H9 (cell line): ENCODE measurements around the gene PEMT. TPM values are rescaled to one million over a fixed set of nuclear protein-coding genes. Genes with fewer than 3 reads are reported as not detected.

Source experiments
- DNase-seq: peaks from one replicate; pipeline ENCODE4 v3.0.0-alpha.2; 2017
- H2AFZ ChIP-seq: one replicate; pipeline ENCODE4 v1.6.1; 2013; ENCODE audit warnings: mild to moderate bottlenecking, low read length, control low read depth, moderate library complexity
- H2AK5ac ChIP-seq: 2 replicates; pipeline ENCODE4 v1.6.1; 2013; ENCODE audit warnings: low read length, control low read depth, mixed read lengths; ENCODE audit not compliant: insufficient read length
- H2BK120ac ChIP-seq: one replicate; pipeline ENCODE4 v1.6.1; 2013; ENCODE audit warnings: low read depth, mild to moderate bottlenecking, low read length, control low read depth, inconsistent platforms; ENCODE audit not compliant: poor library complexity, severe bottlenecking
- H2BK12ac ChIP-seq: 2 replicates; pipeline ENCODE4 v1.6.1; 2013; ENCODE audit warnings: low read length, control low read depth, mixed read lengths, low read depth; ENCODE audit not compliant: insufficient read length
- H2BK15ac ChIP-seq: 2 replicates; pipeline ENCODE4 v1.6.1; 2013; ENCODE audit warnings: low read depth, low read length, control low read depth
- H2BK20ac ChIP-seq: one replicate; pipeline ENCODE4 v1.6.1; 2013; ENCODE audit warnings: low read depth, mild to moderate bottlenecking, low read length, control low read depth, inconsistent platforms; ENCODE audit not compliant: poor library complexity, severe bottlenecking
- H2BK5ac ChIP-seq: 2 replicates; pipeline ENCODE4 v1.6.1; 2013; ENCODE audit warnings: low read length, control low read depth, mixed read lengths; ENCODE audit not compliant: insufficient read length
- H3K14ac ChIP-seq: 2 replicates; pipeline ENCODE4 v1.6.1; 2013; ENCODE audit warnings: low read length, control low read depth; ENCODE audit not compliant: insufficient read depth
- H3K18ac ChIP-seq: 2 replicates; pipeline ENCODE4 v1.6.1; 2013; ENCODE audit warnings: low read depth, mild to moderate bottlenecking, mixed read lengths, low read length, control low read depth; ENCODE audit not compliant: insufficient read length
- H3K23ac ChIP-seq: 2 replicates; pipeline ENCODE4 v1.6.1; 2013; ENCODE audit warnings: low read length, control low read depth, mixed read lengths, low read depth; ENCODE audit not compliant: insufficient read length
- H3K23me2 ChIP-seq: 2 replicates; pipeline ENCODE4 v1.6.1; 2013; ENCODE audit warnings: low read depth, mild to moderate bottlenecking, mixed read lengths, low read length, control low read depth; ENCODE audit not compliant: insufficient read length, poor library complexity, severe bottlenecking
- H3K27ac ChIP-seq: 2 replicates; pipeline ENCODE4 v1.5.1; 2013; ENCODE audit warnings: low read length, control low read depth, mixed read lengths, low read depth; ENCODE audit not compliant: insufficient read length
- H3K27me3 ChIP-seq: 2 replicates; pipeline ENCODE4 v1.6.1; 2013; ENCODE audit warnings: low read length, control low read depth, inconsistent platforms; ENCODE audit not compliant: insufficient read depth
- H3K4ac ChIP-seq: 2 replicates; pipeline ENCODE4 v1.6.1; 2013; ENCODE audit warnings: low read depth, mild to moderate bottlenecking, control low read depth, inconsistent platforms, low read length, moderate library complexity
- H3K4me1 ChIP-seq: 2 replicates; pipeline ENCODE4 v1.6.1; 2013; ENCODE audit warnings: low read length, control low read depth, inconsistent platforms; ENCODE audit not compliant: insufficient read depth
- H3K4me2 ChIP-seq: 2 replicates; pipeline ENCODE4 v1.6.1; 2013; ENCODE audit warnings: low read length, control low read depth, mixed read lengths; ENCODE audit not compliant: insufficient read length, insufficient read depth
- H3K56ac ChIP-seq: 2 replicates; pipeline ENCODE4 v1.6.1; 2013; ENCODE audit warnings: low read depth, mild to moderate bottlenecking, mixed read lengths, low read length, control low read depth; ENCODE audit not compliant: insufficient read length
- H3K79me1 ChIP-seq: 2 replicates; pipeline ENCODE4 v1.6.1; 2013; ENCODE audit warnings: low read depth, mild to moderate bottlenecking, moderate library complexity, low read length, control low read depth, inconsistent platforms; ENCODE audit not compliant: insufficient read depth, poor library complexity, severe bottlenecking
- H3K79me2 ChIP-seq: 2 replicates; pipeline ENCODE4 v1.6.1; 2013; ENCODE audit warnings: low read length, control low read depth, inconsistent platforms; ENCODE audit not compliant: insufficient read depth
- H3K9ac ChIP-seq: 2 replicates; pipeline ENCODE4 v1.6.1; 2013; ENCODE audit warnings: low read length, control low read depth, mixed read lengths; ENCODE audit not compliant: insufficient read length; ENCODE audit errors: extremely low read depth
- H3K9me3 ChIP-seq: one replicate; pipeline ENCODE4 v1.6.1; 2013; ENCODE audit warnings: low read depth, low read length, inconsistent platforms; ENCODE audit not compliant: control insufficient read depth
- H3T11ph ChIP-seq: one replicate; pipeline ENCODE4 v1.6.1; 2013; ENCODE audit warnings: mild to moderate bottlenecking, low read length, control low read depth, inconsistent platforms
- H4K20me1 ChIP-seq: one replicate; pipeline ENCODE4 v1.6.1; 2013; ENCODE audit not compliant: control insufficient read depth, insufficient read length, insufficient read depth
- H4K5ac ChIP-seq: 2 replicates; pipeline ENCODE4 v1.6.1; 2013; ENCODE audit warnings: low read depth, mild to moderate bottlenecking, mixed read lengths, low read length, control low read depth; ENCODE audit not compliant: insufficient read length
- H4K8ac ChIP-seq: replicated peaks from 2 replicates; pipeline ENCODE4 v1.6.1; 2013; ENCODE audit warnings: low read length, control low read depth, mixed read lengths, low read depth; ENCODE audit not compliant: insufficient read length
- H4K91ac ChIP-seq: 2 replicates; pipeline ENCODE4 v1.6.1; 2013; ENCODE audit warnings: low read depth, mild to moderate bottlenecking, moderate library complexity, mixed read lengths, low read length, control low read depth; ENCODE audit not compliant: insufficient read length
- H3K27ac Mint-ChIP-seq, 3 experiments: 2 replicates in 2 of 3; 3 replicates in 1 of 3; pipeline ENCODE4 v1.8.0; 2020 to 2021; ENCODE audit warnings: mixed read lengths in 3 of 3, mild to moderate bottlenecking in 1 of 3, moderate library complexity in 1 of 3
- H3K27me3 Mint-ChIP-seq: 2 replicates; pipeline ENCODE4 v1.8.0; 2021; ENCODE audit warnings: low read depth, mild to moderate bottlenecking, moderate library complexity, mixed read lengths
- H3K36me3 Mint-ChIP-seq, 3 experiments: 2 replicates in 2 of 3; 3 replicates in 1 of 3; pipeline ENCODE4 v1.8.0; 2020 to 2021; ENCODE audit warnings: low read depth in 3 of 3, mixed read lengths in 3 of 3; ENCODE audit not compliant: insufficient read depth in 1 of 3
- H3K4me1 Mint-ChIP-seq, 2 experiments: 2 replicates each; pipeline ENCODE4 v1.8.0; 2020; ENCODE audit warnings: mixed read lengths in 2 of 2
- H3K4me3 Mint-ChIP-seq, 2 experiments: 2 replicates in 1 of 2; 3 replicates in 1 of 2; pipeline ENCODE4 v1.8.0; 2020 to 2021; ENCODE audit warnings: mild to moderate bottlenecking in 2 of 2, mixed read lengths in 2 of 2, moderate library complexity in 1 of 2
- H3K9me3 Mint-ChIP-seq, 2 experiments: 2 replicates in 1 of 2; 3 replicates in 1 of 2; pipeline ENCODE4 v1.8.0; 2020; ENCODE audit warnings: mild to moderate bottlenecking in 2 of 2, mixed read lengths in 2 of 2, moderate library complexity in 1 of 2
- CTCF ChIP-seq: fragments of 200-600 bp; sonication (generic); conservative IDR thresholded peaks from 3 replicates; pipeline ENCODE4 v1.8.0; 2021; ENCODE audit warnings: antibody characterized with exemption, mild to moderate bottlenecking
- WGBS: extraction: QIAGEN DNeasy Blood & Tissue Kit; methylation state at CpG from one replicate; pipeline ENCODE4 v1.1.7; 2013; ENCODE audit warnings: missing lambda C conversion rate, low lambda C conversion rate, mixed read lengths; ENCODE audit not compliant: insufficient read length; ENCODE audit errors: extremely low coverage; 5-methylcytosine and 5-hydroxymethylcytosine counted together
- total RNA-seq: library from RNA; stranded (reverse); gene quantifications from 2 replicates; pipeline ENCODE4 v1.2.1, GENCODE V29; 2021

The PEMT gene
- total RNA-seq, 1 experiment from 2014 or later: 63.2 TPM

- H3K4me1 Mint-ChIP-seq: peaks cover 23% of the 10 kb centered on the region in 2 experiments
- Histone ChIP-seq H2BK120ac (no peak overlapping the region), H4K5ac (no peak overlapping the region), H3K14ac (no peak overlapping the region), H3K27me3 (peaks cover 8% of the 10 kb centered on the region; the same call in 1 of the 2 replicates), H2BK5ac (no peak overlapping the region), H4K91ac (no peak overlapping the region), H3K27ac (no peak overlapping the region), H3K18ac (no peak overlapping the region), H2BK20ac (no peak overlapping the region), H3K23me2 (peaks cover 21% of the 10 kb centered on the region), H4K20me1 (no peaks in the 10 kb centered on the region), H3T11ph (no peak overlapping the region), H3K4ac (no peak overlapping the region), H3K79me2 (no peaks in the 10 kb centered on the region), H4K8ac (no peak overlapping the region), H2AK5ac (no peak overlapping the region), H2AFZ (no peak overlapping the region), H3K4me1 (peaks cover 3% of the 10 kb centered on the region; the same call in 1 of the 2 replicates), H3K9ac (no peak overlapping the region), H3K56ac (no peak overlapping the region), H3K23ac (no peak overlapping the region), H2BK15ac (no peak overlapping the region), H3K79me1 (no peaks in the 10 kb centered on the region), H2BK12ac (no peak overlapping the region), H3K9me3 (no peaks in the 10 kb centered on the region), H3K4me2 (no peak overlapping the region)
- no peak overlapping the region for H3K27ac Mint-ChIP-seq
- no peaks in the 10 kb centered on the region; a peak in 1 of 7 replicates for H3K36me3 Mint-ChIP-seq
- peaks cover 44% of the 10 kb centered on the region for H3K27me3 Mint-ChIP-seq
- no peaks in the 10 kb centered on the region; a peak in 1 of 5 replicates for H3K9me3 Mint-ChIP-seq
- TF ChIP-seq CTCF: no peak
- WGBS: no CpG with 5 or more reads among the region's 16 CpGs
- no peak overlapping the region for H3K4me3 Mint-ChIP-seq
- DNase-seq: no peak
These were observed 92.8 kb downstream of the PEMT start for GRCh38 chr17:17498606-17499301.
